ENCODE data around the gene LRMDA.

The LRMDA gene

DNA sequence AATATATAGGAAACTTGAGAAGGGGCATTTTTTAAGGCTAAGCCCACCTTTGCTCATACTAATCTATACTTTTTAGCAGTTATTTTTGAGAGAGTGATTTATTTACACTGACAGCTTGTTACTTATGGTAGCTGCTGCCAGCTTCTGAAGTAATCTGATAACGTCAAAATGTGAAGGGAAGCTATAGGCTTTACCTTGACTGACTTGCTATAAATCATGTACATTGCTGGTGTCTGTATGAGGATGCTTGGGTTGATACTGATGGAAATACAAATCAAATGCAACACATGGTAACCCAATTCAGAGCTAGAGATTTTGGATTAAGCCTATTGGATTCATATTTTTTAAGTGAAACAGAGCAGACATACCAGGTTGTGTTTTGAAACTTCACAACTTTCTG lies 299.4 kb downstream of the LRMDA start (continued):
- no peak for TF ChIP-seq PRDM2 (tag by site-specific recombination; IDR thresholded peaks at IDR 0.05; ENCODE audit: borderline replicate concordance)
- no peak for TF ChIP-seq ZBTB10 (tag by site-specific recombination; IDR thresholded peaks at IDR 0.05)
- TF ChIP-seq KLF1 (tag by site-specific recombination; IDR thresholded peaks at IDR 0.05): no peak
- no peak for TF ChIP-seq ZNF558 (tag by site-specific recombination; IDR thresholded peaks at IDR 0.05)
- TF ChIP-seq SCRT1 (tag by site-specific recombination; IDR thresholded peaks at IDR 0.05; ENCODE audit: borderline replicate concordance): no peak
- no peak for TF ChIP-seq ZNF324 (tag by site-specific recombination; IDR thresholded peaks at IDR 0.05)
- TF ChIP-seq ZNF202 (tag by site-specific recombination; IDR thresholded peaks at IDR 0.05; ENCODE audit: borderline replicate concordance): no peak
- TF ChIP-seq ZNF416 (tag by site-specific recombination; IDR thresholded peaks at IDR 0.05): no peak
- TF ChIP-seq ZNF23 (tag by site-specific recombination; IDR thresholded peaks at IDR 0.05; ENCODE audit: borderline replicate concordance): no peak
- no peak for TF ChIP-seq ZNF830 (tag by site-specific recombination; IDR thresholded peaks at IDR 0.05; ENCODE audit: low read depth)
- TF ChIP-seq ZNF302 (tag by site-specific recombination; IDR thresholded peaks at IDR 0.05; ENCODE audit: low read depth): no peak

GRCh38 chr10:75733135-75733890 lies 301.9 kb downstream of the LRMDA start:
- no peaks in the 10 kb centered on the region for H3K36me3 ChIP-seq (ENCODE audit: control insufficient read depth in 2 of 2, insufficient read depth in 1 of 2, low read length in 2 of 2)
- H3K9me3 ChIP-seq (ENCODE audit: control insufficient read depth, insufficient read depth, low read depth, low read length): no peaks in the 10 kb centered on the region
- ChIA-PET CTCF (interaction anchor here (0.6 kb wide), 1 partner anchor 617 kb away, joined by 4 read pairs; no protein-coding TSS in a partner anchor), POLR2A (no interaction called here)
- H3K4me1 ChIP-seq (ENCODE audit: control insufficient read depth, insufficient read depth, low read length): no peaks in the 10 kb centered on the region
- H3K27ac ChIP-seq (ENCODE audit: extremely low read depth, low read depth, low read length): no peak overlapping the region
- H3K4me3 ChIP-seq (ENCODE audit: low read depth, low read length): no peak overlapping the region
- TF ChIP-seq ZNF114 (tag by site-specific recombination; IDR thresholded peaks at IDR 0.05): no peak
- TF ChIP-seq ZNF514 (tag by site-specific recombination; IDR thresholded peaks at IDR 0.05): no peak
- TF ChIP-seq ZNF76 (tag by site-specific recombination; IDR thresholded peaks at IDR 0.05; ENCODE audit: borderline replicate concordance, low read depth): no peak
- TF ChIP-seq, protein P1, sequence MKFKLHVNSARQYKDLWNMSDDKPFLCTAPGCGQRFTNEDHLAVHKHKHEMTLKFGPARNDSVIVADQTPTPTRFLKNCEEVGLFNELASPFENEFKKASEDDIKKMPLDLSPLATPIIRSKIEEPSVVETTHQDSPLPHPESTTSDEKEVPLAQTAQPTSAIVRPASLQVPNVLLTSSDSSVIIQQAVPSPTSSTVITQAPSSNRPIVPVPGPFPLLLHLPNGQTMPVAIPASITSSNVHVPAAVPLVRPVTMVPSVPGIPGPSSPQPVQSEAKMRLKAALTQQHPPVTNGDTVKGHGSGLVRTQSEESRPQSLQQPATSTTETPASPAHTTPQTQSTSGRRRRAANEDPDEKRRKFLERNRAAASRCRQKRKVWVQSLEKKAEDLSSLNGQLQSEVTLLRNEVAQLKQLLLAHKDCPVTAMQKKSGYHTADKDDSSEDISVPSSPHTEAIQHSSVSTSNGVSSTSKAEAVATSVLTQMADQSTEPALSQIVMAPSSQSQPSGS (tag by site-specific recombination; IDR thresholded peaks at IDR 0.05; ENCODE audit: low read depth): no peak
- TF ChIP-seq HOXC10 (CRISPR knock-in tag; IDR thresholded peaks at IDR 0.05): no peak
- no peak for TF ChIP-seq KLF8 (tag by site-specific recombination; IDR thresholded peaks at IDR 0.05)
- no peak for TF ChIP-seq BCL11B (tag by site-specific recombination; IDR thresholded peaks at IDR 0.05; ENCODE audit: low read depth)
- TF ChIP-seq PRDM1 (tag by site-specific recombination; IDR thresholded peaks at IDR 0.05): no peak
- TF ChIP-seq, protein P2, sequence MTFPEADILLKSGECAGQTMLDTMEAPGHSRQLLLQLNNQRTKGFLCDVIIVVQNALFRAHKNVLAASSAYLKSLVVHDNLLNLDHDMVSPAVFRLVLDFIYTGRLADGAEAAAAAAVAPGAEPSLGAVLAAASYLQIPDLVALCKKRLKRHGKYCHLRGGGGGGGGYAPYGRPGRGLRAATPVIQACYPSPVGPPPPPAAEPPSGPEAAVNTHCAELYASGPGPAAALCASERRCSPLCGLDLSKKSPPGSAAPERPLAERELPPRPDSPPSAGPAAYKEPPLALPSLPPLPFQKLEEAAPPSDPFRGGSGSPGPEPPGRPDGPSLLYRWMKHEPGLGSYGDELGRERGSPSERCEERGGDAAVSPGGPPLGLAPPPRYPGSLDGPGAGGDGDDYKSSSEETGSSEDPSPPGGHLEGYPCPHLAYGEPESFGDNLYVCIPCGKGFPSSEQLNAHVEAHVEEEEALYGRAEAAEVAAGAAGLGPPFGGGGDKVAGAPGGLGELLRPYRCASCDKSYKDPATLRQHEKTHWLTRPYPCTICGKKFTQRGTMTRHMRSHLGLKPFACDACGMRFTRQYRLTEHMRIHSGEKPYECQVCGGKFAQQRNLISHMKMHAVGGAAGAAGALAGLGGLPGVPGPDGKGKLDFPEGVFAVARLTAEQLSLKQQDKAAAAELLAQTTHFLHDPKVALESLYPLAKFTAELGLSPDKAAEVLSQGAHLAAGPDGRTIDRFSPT (tag by site-specific recombination; IDR thresholded peaks at IDR 0.05): no peak
- no peak for TF ChIP-seq INSM2 (tag by site-specific recombination; IDR thresholded peaks at IDR 0.05)
- no peak for TF ChIP-seq ZNF169 (tag by site-specific recombination; IDR thresholded peaks at IDR 0.05)
